GM12801 (cell line): Measurements from ENCODE around the gene TGFA.

Source experiments
- TF ChIP-seq, protein P1 (sequence below): IDR thresholded peaks from one replicate; pipeline ENCODE4 v1.5.1; 2011; ENCODE audit warnings: control low read depth; ENCODE audit not compliant: insufficient read length; ENCODE audit errors: extremely low read depth

Gene TGFA

GRCh38 chr2:70531419-70532086 is 22.1 kb downstream of the TGFA start:
- TF ChIP-seq, protein P1, sequence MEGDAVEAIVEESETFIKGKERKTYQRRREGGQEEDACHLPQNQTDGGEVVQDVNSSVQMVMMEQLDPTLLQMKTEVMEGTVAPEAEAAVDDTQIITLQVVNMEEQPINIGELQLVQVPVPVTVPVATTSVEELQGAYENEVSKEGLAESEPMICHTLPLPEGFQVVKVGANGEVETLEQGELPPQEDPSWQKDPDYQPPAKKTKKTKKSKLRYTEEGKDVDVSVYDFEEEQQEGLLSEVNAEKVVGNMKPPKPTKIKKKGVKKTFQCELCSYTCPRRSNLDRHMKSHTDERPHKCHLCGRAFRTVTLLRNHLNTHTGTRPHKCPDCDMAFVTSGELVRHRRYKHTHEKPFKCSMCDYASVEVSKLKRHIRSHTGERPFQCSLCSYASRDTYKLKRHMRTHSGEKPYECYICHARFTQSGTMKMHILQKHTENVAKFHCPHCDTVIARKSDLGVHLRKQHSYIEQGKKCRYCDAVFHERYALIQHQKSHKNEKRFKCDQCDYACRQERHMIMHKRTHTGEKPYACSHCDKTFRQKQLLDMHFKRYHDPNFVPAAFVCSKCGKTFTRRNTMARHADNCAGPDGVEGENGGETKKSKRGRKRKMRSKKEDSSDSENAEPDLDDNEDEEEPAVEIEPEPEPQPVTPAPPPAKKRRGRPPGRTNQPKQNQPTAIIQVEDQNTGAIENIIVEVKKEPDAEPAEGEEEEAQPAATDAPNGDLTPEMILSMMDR, result no peak

- TF ChIP-seq, protein P1, result no peak
Observed at GRCh38 chr2:70529610-70530009, 24.0 kb downstream of the TGFA start.

- TF ChIP-seq, protein P1, result no peak
Observed at GRCh38 chr2:70528929-70529328, 24.7 kb downstream of the TGFA start.

- TF ChIP-seq, protein P1, result no peak
Observed at GRCh38 chr2:70528276-70528675, 25.4 kb downstream of the TGFA start.

GRCh38 chr2:70527447-70528080 is 26.1 kb downstream of the TGFA start:
- TF ChIP-seq, protein P1, result no peak

DNA sequence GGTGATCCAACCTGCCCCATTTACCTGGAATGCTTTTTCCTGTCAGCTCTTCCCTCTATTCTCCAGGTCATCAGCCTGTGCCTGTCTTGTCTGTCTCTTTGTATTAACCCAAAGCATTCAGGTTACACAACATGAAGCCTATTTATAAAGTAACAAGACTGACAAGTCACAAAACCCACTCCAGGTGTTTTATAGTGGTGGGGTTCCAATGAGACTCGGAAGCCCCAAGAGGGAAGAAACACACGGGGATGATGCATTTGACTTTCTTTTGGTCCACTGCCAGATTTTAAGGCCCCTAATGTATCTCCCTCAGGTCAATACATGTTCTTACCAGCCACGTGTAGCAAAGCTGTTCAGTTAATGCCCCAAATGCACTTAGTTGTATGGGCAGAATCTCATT is 27.5 kb downstream of the TGFA start:
- TF ChIP-seq, protein P1, result no peak

DNA sequence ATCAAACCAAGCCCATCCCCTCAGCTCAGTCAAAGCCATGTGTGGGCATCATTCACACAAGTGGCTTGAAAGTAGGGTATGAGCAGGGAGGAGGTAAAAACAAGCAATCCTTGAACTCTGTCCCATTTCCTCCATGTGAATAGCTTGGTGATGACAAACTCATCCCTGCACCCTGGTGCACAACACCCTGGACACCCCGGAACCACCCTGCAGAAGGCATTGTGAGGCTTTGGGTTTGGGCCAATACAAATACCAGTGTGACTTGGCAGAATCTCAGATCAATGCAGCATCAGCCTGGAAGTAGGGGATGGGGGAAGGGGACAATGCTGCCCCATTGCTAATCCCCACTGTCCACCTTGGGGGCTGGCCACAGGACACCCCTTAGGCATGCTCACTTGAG is 28.6 kb downstream of the TGFA start:
- TF ChIP-seq, protein P1, result no peak
